Fibroblast of skin of abdomen (primary cell): Measurements from ENCODE around the gene NTF3. TPM values are rescaled to one million over a fixed set of nuclear protein-coding genes. Genes with fewer than 3 reads are reported as not detected.

Experiments
- DNase-seq: peaks from one replicate; pipeline ENCODE4 v3.0.0-alpha.2; 2013
- polyA plus RNA-seq, 2 experiments: library from polyadenylated mRNA; unstranded; fragments of 120-200 nt; gene quantifications; one replicate each; pipeline ENCODE4 v1.2.1, GENCODE V29; 2013; ENCODE audit not compliant: insufficient read length in 2 of 2

Gene NTF3
- 21.7 TPM for polyA plus RNA-seq (2013, experiment 1 of 2; ENCODE audit: insufficient read length)
- polyA plus RNA-seq (2013, experiment 2 of 2; ENCODE audit: insufficient read length), result 20.5 TPM

DNA sequence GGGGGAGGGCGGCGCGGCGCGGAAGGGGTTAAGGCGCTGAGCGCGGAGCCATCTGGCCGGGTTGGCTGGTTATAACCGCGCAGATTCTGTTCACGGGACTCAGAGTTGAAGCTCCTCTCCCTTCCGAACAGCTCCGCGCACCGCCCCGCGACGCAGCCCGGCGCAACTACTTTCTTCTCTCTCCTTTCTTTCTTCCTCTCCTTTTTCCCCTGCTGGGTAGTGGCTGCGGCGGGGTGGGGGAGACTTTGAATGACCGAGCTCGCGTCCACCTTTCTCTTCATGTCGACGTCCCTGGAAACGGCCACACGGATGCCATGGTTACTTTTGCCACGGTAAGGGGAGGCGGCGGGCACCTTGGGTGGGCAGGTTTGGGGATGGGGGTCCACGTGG lies at the start of gene NTF3:
Gene NTF3, plus strand, starts transcription at position 98 of the 390 bp plus-strand sequence. Its CDS starts 217 bp downstream, at position 315.
- peak; percentile 76 for DNase-seq

DNA sequence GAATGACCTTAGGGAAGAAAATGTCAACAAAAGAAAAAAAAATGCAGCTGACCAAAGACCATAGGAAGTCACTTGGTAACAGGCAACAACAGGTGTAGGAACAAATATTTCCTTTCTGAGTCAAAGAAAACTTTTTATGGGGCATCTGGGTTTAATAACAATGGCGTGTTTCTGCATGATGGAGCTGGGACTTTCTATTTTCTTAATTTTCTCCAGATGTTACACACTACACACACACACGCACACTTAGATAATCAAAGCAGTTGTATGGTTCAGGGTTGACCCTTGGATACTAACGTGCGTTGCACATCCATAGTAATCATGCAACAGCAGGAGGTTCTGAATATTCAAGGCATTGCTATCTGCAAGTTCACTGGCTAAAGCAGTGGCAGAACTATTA lies 47.9 kb upstream of the NTF3 start:
- DNase-seq, result peak; percentile 67

DNA sequence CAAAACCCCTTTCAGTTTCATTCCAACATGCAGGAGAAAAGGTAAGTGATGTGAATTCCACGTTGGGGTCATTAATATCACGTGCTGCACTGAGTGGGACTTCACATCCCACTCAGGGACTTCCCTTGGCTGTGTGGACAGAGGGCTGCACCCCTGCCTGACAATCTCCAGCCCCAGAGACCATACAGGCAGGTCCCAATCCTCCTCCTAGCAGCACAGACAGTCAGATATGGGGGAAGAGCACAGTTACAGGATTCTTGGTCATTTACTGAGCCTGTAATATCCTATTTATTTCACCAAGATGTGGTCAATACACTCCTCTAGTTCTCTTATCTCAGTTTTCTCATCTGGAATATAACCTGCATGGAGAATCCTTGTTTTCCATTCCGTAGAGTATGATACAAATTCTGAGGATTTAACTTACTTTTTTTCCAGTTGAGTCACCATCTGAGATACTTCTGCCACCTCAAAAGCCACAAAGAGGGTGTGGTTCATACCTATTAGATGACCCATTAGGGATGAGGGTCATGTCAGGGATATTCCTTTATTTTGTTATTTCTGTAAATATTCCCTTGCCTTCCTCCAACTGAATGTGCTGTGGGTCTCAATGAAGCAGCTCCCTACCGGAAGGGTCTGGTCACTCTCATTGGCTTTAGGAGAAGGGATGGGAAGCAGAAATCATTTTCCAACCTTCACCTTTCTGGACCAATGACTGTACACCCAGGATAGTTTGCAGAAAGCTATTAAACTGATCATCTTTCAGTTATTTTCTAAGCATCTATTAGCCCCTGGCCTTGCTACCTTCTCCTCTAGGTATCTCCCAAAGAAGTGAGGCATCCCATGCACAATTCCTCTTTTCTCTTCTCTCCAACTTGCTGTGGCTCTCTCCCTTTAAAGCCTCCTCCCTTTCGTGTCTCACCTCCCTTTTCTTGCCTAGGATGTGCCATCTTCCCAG lies 43.0 kb upstream of the NTF3 start:
- peak; percentile 64 for DNase-seq

DNA sequence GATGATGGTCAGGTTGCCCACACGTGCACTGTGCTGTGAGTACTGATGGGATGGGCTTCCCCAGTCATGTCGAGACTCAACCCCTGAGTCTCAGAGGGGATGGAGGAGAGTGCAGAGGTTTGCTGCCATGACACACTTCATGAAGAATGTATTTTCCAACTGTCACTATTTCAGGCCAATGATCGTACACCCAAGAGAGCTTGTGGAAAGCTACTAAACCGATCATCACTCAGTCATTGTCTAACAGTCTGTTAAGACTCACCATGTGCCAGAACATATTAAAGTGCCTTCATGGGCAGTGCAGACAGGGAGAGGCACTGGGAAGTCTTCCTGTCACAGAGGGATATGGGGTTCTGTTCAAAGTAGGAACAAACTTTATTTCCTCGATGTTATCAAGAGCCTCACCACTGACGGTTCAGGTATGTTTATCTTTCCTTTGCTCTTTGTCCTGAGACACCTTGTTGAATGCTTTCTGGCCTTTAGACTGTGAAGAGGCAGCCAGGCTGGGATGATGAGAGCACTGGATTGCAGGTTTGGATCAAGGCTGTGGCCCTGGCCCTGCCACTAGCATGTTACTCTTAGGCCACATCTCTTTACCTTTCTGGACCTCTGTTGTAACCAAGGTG lies 41.6 kb upstream of the NTF3 start:
- DNase-seq, result peak; percentile 48

DNA sequence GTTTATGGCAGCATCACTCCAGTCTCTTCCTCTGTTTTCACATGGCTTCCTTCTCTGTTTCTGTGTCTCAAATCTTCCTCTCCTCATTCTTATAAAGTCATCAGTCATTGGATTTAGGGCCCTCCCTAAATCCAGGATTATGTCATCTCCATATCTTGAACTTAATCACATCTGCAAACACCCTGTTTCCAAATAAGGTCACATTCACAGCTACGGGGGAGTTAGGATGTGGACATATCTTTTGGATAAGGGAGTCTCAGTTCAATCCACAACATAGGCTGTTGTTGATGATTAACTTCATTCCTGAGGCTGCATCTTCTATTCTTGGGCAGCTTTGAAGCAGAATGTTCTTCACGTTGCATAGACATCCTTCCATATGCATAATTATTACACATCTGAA lies 40.3 kb upstream of the NTF3 start:
- peak; percentile 77 for DNase-seq

DNA sequence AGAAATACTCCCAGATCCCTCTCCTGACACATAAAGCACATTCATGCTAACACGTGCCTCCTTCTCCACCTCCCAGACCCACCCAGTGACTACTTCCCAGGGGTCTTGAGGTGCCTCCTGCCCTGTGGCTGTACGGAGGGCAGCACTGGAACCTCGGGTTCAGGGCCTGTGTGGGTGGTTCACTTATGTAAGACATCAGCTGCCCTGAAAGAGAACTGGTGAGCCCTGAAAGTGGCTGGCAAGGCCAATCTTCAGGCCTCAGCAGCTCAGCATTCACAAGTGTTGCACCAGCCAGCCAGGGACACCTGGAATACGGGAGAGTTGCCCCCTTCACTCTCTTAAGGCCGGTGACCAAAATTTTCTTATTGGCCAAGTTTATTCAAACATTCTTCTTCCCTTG lies 38.9 kb upstream of the NTF3 start:
- no peak for DNase-seq

DNA sequence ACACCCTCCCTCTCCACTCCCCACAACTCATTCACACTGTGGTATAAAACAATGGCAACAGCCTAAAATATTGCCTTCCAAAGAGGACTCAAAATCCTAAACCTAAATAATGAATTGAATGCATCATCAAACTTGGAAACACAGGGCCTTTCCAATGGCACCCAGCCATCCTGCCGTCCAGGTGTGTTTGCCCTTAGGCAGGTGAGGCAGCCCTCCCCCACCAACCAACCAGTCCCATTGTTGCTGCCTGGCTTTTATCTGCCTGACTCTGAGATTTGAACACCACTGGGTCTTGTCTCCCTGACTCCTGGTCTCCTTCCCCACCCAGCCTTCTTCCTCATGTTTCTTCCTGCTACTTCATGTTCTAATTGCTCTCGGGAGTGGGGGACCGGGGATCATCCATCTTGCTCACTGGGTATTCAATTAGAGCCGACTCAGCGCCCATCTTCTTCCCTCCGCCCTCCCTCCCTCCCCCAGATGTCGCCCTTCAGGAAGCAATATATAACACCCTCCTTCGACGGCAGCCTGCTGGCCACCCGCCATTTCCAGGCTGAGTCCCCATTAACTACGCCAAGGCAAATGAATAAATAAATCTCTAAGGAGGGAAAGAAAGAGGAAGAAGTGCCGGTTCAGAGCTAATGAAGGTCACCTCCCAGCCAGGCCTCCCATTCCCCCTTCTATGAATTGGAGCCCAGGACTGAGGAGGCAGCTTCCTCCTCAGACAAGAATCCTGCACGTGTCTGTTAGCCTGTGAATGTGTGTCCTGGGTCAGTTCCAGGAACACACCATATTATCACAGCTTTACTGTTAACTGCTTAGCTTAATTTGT lies 36.3 kb upstream of the NTF3 start:
- DNase-seq, result peak; percentile 44

DNA sequence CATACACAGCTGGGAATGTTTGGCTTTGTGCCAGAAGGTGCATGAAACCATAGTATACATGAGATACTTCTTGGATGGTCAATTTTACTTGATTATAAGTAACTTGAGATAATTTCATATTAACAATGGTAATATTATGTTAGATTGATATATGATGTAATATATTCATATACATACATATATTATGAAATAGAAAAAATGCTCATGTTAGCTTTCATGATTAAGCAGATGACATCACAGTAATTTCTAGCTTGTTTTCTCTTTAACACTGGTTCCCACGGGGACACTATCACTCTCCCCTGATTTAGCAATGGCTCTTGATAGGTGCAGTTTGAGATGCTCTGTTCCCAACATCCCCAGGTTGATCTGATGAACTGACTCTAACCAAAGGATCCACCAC lies 35.4 kb upstream of the NTF3 start:
- no peak for DNase-seq

DNA sequence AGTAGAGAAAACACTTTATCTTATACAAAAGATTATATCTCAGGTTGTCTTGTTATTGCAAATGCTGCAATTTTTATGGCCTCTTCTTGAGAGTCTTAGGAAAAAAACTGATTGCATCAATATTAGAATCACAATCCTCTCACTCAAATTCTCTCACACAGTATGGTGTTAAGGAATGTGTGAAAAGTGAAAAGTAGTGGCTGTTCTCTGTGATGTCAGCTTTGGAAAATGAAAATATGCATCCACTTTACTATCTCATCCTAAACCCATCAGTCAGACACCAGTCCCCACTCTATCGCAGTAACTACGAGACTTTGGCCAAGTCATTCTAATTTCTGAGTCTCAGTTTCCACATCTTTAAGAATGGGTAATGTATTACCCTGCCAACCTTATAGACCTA lies 32.6 kb upstream of the NTF3 start:
- DNase-seq, result peak; percentile 21

DNA sequence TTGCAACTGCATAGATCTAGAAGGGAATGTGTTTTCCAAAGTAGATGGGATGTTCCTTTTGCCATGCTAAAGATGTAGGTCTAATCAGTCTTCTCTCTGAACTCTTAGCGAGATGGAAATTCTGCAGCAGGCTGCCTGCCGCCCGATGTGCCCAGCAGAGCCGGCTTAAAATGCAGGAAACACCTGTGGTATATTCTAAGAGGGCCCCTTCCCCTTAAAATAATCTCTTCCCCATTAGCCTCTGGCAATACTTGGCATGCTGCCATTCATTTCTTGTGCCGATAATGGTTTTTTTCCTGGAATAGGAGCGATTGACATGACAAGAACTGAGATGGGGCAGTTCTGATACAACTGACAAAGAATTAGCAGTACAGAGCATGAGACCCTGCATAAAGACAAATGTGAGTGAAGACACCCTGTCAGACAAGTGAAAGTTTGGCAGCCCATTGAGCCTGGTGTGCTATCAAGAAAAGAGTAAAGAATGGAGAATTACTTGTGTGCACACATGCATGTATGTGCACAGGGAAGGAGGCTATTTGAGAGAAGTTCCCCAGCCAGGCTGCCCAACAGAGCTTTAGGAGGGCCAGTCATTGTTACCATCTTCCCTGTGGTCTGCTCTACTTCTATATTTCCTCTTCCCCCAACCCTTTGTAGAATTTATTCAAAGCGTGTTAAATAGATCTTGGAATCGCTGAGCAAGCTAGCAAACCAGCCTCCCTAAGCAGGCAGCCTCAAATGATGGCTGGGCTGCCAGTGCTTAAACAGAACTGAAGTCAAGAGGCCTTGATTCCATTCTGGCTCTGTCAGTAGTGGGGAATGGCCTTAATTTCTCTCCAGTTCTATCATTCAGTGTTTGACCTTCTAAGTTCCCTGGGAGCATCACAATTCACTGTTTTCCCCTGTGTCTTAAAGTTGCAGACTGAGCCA lies 29.6 kb upstream of the NTF3 start:
- no peak for DNase-seq

DNA sequence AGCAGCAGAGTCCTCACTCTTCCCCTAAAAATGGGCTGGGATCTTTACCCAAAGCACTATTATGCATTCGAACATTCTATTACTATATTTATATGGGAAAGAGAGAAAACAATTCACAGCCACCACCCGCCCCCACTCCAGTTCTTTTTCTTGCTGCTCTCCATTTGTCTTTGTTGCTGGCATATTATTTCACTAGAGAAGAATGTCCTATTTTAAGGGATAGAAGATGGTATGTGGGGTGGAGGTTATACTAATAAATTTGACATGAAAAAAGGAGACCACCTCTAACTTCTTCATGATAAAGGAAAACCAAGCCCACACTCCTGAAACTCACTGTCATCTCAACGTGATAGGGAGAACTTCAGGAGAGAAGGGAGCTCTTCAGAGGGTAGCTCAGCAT lies 28.5 kb upstream of the NTF3 start:
- DNase-seq, result no peak

DNA sequence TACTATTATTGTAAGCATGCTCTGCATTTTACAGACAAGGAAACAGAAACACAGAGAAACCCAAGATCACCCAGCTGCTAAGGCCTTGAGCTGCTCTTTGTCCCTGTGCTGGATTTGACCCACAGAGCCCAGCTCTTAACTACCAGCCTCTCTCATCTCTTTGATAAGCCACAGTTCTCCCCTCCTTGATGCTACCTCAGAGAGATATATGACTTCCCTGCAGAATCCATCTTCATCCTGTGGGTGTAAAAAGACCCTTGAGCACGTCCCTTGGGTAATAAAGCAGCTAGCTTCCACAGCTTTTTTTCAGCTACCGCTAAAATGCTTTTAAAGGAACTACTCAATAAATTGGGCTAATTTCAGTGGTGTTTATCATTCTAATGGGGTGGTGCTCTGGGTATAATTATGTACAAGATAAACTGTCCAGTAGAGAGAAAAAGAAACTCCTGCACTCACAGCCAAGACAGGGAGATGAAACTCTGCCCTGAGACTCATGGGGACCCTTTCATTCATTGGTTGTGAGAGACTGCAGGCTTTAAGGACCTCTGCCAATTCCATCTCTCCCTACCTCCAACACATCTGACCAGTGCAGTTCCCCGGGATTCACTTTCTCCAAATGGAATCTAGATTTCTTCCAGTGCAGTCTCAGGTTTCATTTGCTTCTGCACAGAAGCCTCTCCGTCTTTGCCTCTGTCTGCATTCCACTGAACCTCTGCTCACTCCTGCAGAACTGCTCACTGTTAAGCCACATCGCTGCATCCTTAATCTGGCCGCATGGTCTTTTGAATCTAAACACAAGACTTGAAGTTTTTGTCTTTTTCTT lies 24.7 kb upstream of the NTF3 start:
- DNase-seq, result peak; percentile 71

DNA sequence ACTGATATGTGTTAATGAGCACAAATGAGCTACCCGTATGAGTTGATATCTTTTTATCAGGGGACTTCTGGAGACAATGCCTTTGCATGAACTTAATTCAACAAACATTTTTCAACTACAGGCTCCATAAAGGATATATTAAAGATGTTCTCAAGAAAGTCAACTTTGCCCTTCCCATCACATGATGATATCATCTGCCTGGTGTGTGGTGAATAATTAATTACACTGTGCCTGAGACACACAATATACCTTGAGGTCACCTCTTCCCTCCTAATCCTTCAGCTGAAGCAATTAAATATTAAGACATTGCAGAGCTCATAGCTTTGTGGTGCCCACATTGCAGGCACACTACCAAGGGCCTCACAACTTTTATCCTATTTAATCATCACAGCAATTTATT lies 22.3 kb upstream of the NTF3 start:
- no peak for DNase-seq

DNA sequence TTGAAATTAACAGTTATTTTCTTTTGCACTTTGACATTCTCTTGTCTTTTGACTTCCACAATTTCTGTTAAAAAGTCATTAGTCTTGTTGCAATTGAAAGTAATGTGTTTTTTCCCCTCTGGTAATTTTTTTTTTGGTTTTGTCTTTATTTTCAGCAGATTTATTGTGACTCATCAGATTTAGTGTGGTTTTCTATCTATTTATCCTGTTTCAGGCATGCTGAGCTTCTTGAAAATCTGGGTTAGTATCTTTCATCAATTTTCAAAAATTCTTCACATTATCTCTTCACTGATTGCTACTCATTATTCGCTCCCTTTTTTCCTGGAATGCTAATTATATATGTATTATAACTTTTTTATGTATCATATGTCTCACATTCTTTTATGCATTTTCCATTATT lies 15.3 kb upstream of the NTF3 start:
- DNase-seq, result no peak

DNA sequence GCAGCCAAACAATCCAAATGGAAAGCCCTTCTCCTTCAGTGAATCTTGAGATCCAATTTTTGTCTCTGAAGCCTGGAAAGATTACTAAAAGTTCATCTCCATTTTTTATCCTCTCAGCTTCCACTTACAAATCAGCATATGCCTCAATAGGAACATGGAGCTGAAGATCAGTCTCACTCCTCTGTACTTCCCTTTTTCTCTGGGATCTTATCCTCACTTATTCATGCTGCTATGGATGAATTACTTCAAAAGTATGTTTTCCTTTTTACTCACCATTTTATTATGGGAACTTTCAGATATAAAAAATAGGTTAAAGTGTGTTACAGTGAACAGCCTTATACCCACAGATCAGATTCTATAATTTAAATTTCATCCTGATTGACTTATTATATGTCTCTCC lies 14.4 kb upstream of the NTF3 start:
- peak; percentile 58 for DNase-seq

DNA sequence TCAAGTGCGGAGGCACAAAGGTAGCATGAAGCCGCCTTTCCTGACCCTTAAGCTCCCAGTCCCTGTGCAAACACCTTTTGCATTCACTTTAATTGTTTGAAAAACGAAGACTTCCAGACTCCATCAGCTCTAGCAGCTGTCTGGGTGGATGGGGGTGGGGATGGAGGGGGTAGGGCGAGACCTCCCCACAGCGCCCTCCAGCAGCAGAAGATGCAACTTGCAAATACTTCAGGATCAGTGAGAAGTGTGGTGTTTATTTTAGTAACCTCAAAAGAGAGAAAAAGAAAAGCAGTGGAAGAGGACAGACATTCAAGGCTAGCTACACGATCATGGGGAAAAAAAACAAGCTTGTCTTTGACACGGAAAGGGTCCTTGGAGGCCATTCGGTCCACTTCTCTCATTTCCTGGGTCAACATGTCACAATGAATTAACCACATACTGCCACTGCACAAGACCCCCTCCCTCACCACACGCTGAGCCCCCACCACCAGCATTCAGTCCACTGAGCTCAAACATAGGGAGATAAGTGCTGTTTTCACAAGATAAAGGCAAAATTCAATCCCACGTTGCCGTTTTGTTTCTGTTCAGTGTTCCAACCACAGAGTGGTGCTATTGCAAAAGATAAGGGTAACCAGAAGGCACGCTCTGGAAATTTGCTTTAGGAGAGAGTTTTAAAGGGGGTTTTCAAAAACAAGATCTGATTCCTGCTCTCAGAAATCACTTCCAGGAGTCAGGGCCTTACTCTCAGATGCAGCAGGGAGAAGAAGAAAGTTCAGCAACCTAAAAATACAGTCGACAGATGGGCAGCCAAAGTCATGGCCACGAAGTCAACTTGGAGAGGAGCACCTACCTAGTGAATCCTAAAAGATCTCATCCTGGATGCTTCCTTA lies 3.3 kb upstream of the NTF3 start:
- peak; percentile 69 for DNase-seq

DNA sequence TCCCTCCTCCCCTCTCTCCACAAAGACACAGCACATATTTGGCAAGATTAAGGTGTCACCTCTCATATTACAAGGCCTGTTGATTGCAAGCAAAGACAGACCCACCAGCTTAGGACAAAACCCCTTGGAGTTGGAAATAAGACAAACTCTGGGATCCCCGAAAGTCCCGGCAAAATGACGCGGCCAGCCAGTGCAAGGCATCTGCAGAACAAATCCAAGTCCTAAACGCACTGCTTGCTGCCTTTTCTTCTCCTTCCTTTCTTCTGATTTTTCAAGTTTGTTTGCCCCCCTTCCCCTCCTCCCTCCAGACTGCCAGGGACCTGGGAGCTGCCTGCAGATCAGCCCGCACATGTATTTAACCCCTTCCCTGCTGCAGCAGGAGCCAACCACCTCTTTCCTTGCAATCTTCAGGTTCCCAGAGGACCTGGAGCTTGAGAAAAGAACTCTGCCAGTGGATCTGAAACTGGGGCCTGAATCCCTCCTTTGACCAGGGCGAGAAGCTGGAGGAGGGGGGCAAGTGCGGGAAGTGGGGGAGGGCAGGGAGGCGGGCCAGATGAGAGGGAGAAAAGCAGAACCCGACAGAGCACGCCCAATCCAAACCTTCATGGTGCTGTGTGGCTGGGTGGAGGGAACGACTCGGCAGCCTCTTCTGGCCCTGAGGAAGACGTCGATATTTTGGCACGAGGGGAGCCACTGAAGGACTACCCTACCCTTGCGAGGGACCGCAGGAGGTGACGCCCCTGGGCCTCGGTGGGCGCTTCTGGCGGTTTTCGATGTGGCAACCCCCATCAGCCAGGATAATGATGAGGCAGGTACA lies 2.0 kb upstream of the NTF3 start:
- DNase-seq, result no peak

DNA sequence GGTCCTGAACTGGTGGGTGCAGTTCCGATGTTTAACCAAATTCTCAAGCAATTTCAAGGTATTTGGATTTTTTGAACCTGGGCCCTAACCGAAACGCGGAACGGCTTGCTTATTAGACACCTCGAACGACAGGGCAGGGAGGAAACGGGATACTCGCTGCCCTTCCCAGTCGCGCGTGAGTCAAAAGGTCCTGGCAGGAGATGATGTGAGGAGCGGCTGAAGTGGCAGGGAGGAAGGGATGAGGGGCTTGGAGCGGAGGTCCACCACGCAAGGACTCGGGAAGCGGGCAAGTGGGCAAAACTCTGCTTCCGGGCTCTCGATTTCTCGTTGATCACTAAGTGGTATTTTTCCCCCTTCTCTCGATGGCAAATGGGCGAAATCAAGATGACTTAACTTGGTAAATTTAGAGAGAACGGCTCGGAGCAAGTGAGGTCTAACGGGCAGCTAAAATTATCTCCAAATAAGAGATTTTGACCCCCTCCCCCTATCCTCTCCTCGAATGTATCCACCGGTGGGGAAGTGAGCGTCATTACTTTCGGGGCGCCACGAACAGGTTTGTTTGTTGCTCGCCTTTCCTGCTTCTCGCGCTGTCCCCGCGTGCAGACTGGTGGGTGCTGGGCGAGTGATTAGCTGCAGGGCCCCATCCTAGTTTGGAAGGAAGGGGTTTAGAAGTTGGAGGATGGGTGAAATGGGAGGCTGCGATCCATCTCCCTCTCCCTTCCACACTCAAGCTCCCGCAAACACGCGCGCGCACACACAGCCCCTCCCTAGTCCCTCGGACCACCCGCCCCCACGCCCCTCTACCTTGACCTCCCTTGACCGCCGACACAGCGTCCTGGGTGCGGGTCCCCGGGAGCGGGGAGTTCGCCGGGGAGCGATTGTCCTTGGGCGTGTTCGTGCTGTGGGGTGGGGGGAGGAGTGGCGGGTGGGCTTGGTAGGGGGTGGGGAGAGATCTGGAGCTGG lies 986 bp upstream of the NTF3 start:
- no peak for DNase-seq
